ELF-1 (cell line): Measurements from ENCODE around the gene GAS7.
A peak's percentile ranks its signal among the peaks of the same experiment; 100 is the strongest.

Source experiments
- DNase-seq: peaks from one replicate; pipeline ENCODE4 v3.0.0-alpha.2; 2016; ENCODE audit warnings: low read depth, low spot score

The GAS7 gene

DNA sequence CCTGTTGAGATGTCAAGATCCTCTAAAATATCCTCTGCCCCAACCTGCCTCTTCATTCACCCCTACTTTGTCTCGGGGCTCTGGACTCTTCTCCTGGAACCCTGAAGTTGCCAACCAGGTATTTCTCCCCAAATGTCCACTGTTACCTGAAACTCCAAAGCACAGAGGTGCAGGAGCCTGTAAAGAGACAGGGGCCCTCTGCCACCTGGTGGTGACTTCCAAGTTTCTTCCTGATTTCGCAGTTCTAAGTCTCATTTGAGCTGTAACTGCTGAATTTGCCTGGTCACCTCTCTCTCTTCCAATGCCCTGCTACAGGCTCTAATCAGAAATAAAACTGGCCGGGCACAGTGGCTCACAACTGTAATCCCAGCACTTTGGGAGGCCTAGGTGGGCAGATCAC, 216.2 kb downstream of the GAS7 start:
- DNase-seq, result peak; percentile 64

DNA sequence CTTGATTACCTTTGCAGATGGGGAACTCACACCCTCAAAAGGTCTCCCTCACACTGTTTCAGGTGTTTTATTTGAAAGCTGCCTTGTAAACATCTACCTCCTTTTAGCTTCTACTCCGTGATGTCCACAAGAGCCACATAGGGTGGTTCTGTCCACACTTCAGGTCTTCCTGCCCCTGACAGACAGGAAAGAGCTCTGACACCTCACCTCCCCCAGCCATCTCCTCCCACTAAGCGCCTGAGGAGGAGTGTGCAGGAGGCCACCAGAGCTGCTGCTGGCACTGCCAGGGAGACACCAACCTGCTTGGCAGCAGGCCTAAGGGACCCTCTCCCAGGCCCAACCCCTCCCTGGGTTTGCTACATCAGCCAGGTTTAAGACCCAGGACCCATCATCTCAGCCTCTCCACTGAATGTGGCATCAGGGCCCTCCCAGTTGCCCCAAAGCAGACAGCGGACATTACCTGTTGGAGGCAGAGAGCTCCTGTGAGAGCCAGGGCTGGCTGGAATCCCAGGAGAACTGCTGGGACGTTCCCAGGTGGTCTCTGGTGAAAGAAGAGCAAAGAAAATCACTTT, 217.0 kb downstream of the GAS7 start:
- DNase-seq, result no peak

DNA sequence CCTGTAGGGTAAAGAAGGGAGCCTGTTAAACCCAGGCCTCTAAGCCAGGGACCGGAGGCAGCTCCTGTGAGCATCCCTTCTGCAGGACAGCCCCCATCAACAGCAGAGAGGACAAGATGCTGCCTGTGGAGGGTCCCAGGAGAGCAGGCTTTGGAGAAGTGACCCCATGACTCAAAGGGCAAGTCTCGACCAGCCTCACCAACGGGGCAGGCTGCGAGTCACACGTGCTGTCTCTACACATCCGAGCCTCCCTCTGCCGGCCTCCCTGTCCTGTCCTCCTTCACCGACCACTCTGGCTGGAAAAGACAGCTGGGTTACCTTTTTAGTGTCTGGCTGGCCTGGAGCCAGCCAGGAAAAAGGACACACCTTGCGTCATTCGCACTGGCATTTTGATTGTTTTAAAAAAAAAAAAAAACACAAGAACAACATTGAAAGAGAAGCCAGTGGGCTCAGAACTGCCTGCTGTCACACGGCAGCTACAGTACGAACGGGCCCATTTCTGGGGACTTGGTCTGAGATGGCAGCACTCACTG, 218.9 kb downstream of the GAS7 start:
- DNase-seq, result no peak

DNA sequence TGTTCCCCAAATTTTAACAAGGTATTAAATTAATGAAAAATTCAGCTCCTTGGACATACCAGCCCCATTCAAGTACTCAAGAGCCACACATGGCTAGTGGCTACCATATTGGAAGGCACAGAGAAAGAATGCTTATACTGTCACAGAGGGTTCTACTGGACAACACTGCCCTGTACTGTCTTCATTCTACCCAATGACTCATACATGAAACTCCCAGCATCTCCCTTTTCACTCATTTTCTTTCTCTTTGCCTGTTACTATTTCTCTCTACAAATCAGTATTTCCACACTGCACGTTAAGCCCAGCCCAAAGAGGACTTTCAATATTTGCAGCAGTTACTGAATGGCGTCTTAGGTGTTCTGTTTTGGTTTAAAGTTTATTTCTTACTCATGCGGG, 221.2 kb downstream of the GAS7 start:
- no peak for DNase-seq

DNA sequence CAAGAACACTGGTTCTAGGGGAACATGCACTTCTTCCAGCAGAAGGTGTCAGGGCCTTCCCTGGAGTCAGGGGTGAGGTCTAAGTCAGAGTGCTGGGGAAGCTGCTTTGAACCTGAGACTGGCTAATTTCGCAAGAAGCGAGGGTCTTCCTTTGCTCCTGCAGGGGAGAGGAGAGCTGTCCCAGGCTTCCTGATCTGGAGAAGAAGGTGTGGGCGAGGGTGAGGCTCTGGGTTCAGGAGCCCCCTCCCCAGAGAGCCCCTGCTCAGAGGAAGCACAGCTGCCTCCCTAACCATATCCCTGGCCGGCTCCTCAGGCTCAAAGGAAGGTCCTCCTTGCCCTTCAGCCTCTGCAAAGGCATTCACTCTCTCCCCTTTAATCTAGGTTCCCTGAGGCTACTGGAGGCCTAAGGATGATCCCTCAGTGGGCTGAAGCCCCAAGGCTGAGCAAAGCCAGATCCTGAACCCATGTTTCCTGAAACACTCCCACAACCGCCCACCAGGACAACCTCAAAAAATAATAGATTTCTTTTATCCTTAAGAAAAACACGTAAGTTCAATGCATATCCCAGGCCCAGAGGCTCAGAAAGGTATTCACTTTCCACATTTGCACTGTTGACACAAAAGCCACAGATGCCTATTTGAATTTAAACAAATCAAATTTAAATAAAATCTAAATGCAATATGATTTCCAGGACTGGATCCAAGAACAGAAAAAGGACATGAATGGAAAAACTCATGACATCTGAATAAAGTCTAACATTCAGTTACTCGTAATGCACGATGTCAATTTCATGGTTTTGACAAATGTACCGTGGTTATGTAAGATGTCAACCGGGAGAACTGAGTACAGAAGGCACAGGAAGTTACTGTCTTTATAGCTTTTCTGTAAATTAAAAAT, 221.9 kb downstream of the GAS7 start:
- DNase-seq, result peak; percentile 53

DNA sequence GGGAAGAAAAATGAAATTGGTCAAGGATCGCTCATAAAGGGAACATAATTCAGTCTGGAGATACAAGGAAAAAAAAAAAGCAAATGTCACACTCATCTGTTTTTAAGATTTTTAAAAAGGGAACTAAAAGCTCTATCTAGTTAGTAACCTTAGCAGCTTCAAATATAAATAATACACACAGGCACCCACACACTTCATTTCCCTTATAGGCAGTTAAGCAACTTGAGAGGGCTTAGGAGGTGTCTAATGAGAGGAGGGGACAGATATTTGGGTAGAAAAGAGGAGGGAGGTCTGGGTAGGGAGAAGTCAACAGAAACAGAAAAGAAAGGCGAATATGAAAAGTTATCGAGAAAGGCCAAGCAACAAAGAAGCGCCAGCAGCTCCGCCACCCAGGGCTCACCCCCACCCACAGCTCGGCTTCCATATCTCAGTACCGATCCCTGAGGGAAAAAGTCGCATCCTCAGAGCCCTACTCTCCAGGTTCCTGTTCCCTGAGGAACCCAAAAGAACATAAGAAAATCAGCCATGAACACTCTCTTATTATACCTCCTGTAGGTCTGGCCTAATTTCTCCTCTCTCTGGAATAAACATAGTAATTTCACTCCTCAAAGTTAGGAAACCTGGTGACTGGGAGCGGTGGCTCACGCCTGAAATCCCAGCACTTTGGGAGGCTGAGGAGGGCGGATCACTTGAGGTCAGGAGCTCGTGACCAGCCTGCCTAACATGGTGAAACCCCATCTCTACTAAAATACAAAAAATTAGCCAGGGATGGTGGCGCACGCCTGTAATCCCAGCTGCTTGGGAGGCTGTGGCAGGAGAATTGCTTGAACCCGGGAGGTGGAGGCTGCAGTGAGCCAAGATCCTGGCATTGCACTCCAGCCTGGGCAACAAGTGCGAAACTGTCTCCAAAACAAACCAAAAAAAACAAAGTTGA, 223.7 kb downstream of the GAS7 start:
- no peak for DNase-seq

DNA sequence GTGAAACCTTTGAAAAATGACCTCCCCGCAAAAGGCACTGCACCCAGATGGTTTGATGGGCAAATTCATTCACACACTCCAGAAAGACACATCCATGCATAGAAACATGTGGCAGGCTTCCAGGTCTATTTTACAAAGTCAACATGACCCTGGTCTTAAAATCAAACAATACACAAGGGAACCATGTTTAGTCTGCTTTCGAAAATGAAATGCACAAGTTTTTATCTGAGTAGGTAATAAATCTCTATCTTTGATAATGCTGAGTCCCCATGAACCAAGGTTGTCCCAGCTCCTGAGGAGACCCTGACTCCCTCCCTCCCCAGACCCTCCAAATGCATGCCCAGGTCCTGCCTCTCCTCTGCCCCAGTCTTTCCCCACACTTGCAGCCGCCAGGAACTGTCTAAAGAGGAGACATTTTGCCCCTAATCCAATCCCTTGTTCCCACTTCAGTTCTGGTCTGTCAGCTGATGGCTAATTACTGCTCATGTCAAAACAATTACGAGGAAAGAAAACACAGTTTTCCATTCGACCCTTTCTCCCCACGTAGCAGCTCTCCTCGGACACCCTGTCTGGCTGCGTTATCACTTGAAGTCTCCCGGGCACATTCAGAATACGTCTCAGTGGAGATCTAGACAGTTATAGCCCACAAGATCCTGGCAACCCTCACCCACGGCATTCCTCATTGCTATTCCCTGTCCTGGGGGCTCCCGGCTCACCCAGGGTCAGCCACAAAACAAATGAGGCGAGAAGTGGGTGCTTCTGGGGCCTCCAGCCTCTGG, 224.5 kb downstream of the GAS7 start:
- no peak for DNase-seq

DNA sequence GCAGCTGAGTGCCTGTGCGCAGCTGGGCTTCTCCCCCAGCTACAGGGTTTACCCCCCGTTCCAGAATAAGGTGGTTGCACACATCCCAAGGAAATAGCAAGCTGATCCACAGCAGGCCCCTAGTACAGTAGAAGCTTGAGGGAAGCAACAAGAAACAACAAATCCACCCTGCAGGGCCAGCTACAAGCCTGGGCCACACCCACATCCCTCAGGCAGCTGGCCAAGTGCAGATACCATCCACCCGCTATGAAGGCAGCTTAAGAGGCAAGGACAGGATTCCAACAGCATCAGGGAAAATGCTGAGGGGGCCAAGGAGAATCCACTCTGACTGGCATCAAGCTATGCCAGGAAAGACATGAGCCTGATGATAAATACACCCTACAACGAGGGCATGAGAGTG, 226.4 kb downstream of the GAS7 start:
- DNase-seq, result peak; percentile 76

DNA sequence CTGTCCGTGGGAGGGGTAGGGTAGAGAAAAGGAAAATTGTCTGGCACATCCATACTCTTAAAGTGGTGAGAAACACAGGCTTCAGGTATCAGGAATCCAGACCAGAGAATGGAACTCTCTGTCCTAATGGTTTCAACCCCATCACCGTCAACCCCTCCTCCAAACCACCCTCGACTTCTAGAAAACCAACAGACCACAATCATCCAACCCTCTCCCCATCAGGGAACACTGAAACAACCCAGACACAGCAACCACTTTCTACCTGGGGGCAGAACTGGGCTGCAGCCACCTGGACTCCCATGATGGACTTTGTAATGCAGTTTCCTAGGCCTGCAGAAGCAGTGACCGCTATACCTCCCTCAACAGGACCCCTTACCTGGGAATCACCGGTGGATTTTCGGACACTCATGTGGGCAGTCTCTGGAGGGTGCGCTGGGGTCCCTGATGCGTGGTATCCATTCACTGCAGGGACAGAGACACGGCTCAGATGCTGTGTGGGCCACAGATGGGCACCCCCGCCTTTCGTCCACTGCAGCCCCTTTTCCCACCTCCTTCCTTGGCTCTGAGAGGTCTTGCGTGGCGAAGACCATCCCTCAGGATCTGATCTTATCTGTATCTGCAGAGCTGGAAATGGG, 229.0 kb downstream of the GAS7 start:
- DNase-seq, result peak; percentile 58

DNA sequence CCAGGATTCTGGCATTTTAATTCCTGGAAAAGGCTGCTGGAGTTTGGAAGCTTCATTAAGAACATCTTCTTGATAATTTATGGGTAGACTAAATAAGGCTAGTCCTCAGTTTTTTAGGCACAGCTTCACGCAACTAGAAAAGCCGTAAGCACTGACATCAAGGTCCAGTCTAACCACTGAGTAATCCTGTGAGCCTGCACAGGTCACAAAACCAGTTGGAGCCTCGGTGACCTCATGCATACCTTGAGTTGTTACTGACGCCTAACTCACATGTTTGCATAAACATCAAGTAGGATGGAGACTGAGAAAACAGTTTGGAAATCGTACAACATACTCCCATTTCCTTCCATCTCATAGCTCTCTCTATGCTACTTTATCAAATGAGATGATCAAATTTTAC, 229.5 kb downstream of the GAS7 start:
- peak; percentile 47 for DNase-seq

DNA sequence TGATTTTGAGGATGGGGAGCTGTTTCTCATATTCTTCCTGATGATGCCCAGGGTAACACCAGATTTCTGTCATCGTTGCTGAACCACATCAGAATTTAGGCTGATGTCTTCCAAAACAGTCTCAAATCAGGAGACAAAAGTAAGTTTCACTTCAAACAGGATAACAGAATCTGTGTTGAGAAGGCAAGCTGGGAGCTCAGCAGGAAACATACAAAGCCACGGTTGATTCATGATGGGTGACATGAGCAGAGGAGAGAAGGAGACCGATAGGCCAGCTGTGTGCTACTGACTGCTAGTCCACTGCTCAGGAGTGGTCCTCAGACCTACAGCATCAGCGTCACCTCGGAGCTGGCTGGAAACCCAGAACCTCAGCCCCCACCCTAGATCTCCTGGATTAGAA, 230.4 kb downstream of the GAS7 start:
- no peak for DNase-seq

DNA sequence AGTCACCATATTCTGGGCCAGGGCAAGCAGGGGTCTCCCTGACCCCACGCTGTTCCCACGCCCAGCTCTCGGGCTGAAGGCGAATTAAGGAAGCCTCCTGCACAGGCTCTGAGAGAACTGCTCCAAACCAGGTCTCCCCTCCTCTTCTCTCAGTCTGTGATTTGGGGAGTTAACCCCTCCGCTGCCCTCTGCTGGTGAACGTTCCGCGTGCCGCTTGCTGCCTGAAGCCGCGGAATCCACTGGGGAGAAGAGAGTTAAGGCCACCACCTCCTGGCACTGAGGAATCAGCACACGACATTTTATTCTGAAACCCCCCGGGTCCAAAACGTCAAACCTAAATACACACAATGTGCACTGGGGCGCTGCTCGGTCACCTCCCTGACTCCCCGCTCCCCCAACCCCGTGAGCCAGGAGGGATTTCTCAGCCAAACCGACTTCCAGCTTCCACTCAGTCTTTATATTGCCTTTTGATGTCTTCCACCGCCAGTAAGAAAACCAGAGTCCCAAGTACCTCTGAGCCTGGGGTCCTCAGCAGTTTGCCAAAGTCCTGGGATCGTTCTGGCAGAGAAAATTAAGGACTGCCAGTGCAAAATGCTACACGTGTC, 238.9 kb downstream of the GAS7 start:
- peak; percentile 88 for DNase-seq

DNA sequence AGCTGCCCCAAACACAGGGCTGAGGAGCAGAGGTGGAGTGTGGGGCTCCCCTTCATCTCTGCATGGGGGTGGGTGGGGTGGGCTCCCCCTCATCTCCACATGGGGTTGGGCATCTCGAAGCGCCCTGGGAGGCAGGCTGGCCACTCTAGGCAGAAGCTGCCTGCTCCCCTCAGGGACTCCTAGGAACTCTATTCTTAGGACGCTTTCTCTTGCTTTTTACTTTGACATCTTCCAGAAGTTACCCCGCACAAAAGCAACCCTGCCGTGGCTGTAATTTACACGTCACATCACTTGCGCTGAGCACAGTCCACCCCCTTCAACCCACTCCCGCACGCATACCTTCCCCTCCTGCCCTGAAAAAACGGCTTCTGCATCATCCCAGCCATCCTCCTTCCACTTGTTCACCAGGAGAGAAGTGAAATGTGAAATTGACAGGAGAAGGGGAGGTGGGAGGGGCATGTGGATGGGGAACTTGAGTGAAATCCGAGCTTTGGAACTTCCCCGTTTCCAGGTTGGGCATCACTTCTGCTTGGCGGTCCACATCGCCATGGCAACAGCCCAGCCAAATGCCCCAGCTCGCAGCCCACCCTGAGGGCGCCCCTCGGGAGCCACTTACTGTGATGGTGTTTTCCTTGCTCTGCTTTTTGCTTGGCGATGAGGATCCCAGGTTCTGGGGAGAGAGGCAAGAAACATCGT, 239.7 kb downstream of the GAS7 start:
- peak; percentile 60 for DNase-seq

DNA sequence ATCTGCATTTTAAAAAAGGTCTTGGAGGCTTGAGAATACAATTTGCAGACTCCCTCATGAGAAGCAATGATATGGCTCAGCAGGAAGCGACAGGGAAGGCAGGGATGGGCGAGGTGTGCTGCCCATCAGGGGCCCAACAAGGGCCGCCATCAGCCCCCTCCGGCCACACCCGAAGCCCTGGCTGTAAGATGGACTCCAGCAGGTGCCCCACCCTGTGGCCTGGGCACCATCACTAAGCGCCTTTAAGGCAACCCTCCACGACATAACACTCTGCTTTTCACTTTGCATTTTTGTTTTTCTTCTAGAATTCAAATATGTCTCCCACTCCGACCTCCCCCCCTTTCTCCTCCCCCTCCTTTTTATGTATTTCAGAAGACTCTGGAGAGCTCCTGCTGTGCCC, 241.2 kb downstream of the GAS7 start:
- no peak for DNase-seq

DNA sequence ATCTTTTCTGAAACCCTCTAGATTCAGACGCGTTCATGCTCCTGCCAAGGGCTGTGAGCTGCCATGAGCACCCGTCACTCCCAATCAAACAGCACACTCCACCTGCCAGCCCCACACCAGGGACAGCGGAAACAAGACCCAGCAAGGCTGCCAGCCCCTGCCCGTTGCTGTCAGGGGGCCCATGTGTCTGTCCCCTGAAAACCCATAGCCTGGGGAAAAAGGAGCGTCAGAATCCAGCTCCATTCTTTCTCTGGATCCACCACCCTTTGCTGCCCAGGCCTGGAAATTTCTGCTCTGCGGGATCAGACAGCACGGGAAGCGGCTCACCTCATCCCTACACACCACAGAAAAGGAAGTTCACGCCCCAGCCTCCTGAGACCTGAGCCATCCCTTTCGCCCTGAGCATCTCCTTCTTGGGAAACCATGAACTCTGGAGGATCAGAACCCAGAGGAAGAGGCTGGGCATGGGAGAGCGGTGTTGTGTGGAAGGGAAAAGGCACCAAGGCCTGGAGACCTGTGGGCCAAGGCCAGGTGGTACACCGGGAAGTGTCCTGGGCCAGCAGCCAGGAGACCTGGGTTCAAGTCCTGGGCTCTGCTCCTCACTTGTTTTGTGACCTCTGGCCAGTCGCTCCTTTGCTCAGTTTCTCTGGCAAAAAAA, 241.8 kb downstream of the GAS7 start:
- no peak for DNase-seq

DNA sequence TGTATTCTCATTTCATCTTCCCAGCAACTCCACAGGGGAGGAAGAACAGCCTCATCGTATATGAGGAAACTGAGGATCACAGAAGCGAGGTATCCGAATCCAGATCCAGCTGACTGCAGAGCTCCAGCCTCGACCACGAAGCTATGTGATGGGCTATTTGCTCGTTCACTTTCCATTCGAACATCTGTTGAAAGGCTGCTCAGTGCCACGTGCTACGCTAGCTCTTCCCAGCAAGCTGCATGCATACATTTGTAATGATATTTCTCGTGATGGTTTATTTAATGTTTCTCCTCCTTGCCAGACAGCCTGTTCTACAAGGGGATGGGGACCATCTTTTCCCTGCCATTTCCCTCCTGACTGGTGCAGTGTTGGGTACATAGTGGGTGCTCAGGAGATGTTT, 244.9 kb downstream of the GAS7 start:
- DNase-seq, result no peak

DNA sequence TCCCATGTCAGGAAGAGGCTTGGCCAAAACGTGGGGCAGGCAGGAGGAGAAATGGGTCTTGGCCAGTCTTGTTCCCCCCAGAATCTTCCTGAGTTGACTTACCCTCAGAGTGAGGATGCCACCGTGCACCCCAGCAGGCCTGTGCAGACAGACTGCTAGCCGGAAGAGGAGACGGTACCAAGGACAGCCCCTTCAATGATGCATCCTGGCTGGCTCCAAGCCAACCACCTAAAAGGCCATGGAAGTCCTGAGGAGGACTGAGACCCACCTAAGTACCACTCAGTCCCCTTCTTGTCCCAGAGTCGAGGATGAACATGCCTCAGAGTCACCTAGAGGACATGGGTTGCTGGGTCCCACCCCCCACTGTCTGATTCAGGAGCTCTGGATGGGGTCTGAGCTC, 246.6 kb downstream of the GAS7 start:
- no peak for DNase-seq

DNA sequence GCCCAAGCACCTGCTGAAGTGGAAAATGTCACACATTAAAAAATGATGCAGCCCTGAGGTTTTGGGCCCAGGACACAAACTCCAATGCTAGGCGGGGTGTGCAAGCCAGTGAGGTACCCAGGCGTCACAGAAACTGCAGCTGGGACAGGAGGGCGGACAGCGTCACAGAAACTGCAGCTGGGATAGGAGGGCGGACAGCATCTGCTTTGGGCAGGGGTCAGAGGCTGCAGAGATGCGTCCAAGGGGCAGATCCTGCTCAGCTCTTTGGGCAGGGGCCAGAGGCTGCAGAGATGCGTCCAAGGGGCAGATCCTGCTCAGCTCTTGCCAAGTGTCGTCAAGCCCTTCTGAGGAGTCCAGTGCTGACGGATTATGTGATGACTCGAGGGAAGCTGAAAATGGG, 249.5 kb downstream of the GAS7 start:
- no peak for DNase-seq

DNA sequence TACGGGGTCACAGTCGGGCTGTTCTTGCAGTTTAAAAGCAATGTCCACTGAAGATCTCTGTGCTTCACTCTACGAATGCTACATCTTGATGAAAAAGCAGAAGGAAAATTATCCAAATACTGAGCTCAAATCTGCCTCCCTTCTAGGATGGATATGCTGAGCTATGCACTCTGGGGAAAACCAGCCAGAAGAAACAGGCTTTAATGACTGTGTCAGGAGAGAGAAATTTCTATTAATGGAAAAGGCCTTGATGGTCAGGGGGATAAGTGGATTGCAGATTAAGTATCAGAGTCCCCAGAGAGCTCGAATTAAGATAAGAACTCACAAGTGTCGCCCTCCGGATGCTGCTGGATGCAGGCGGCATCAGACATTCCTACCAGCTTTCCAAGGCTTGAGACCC, 253.7 kb downstream of the GAS7 start:
- DNase-seq, result no peak
